ENCODE measurements around the gene WDFY4. TPM values are rescaled to one million over a fixed set of nuclear protein-coding genes. Genes with fewer than 3 reads are reported as not detected.

Gene WDFY4
- total RNA-seq, 2 donors from 2014 or later, result not detected

DNA sequence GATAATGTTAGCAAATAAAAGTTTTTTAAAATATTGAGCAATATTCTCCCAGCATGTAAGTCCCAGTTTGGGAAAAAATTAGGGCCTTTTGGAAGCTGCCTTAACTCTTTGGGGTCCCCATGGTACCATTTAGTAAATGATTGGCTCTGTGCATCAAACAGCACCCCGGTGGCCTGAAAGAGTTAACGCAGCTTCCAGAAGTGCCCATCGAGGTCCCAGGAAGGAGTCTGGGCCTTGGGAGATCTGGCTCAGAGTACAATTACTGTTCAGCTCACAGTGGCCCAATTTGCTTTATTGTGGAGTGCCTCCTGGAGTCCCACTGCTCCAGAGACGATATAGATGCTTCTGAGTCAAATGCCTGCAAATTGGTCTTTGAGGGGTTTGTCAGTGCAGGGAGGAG lies 31.7 kb downstream of the WDFY4 start:
- Histone ChIP-seq H3K27ac (ENCODE audit: low read depth, low read length) (no peak overlapping the region), H3K36me3 (ENCODE audit: control insufficient read depth, insufficient read depth, low read length) (no peaks in the 10 kb centered on the region), H3K9me3 (ENCODE audit: control insufficient read depth, low read length) (no peaks in the 10 kb centered on the region), H3K27me3 (ENCODE audit: control insufficient read depth, insufficient read depth, low read length, poor library complexity, severe bottlenecking) (no peaks in the 10 kb centered on the region), H3K4me3 (ENCODE audit: low read length) (no peak overlapping the region), H3K4me1 (ENCODE audit: control insufficient read depth, insufficient read depth, low read length) (no peaks in the 10 kb centered on the region), H3K9ac (ENCODE audit: extremely low read depth, low read length, poor library complexity, severe bottlenecking) (no peak overlapping the region)
- DNase-seq, result no peak
- Mint-ChIP-seq H3K27me3 (ENCODE audit: insufficient read depth) (peaks cover 2% of the 10 kb centered on the region), H3K36me3 (ENCODE audit: low read depth) (no peaks in the 10 kb centered on the region), H3K9me3 (no peaks in the 10 kb centered on the region), H3K27ac (no peak overlapping the region), H3K4me1 (no peaks in the 10 kb centered on the region), H3K4me3 (no peak overlapping the region)
- 76 to 78% methylated on average over 4 of the region's 4 CpGs for WGBS, 2 experiments (ENCODE audit: insufficient coverage in 1 of 2, insufficient read length in 1 of 2)
- TF ChIP-seq, protein P1, sequence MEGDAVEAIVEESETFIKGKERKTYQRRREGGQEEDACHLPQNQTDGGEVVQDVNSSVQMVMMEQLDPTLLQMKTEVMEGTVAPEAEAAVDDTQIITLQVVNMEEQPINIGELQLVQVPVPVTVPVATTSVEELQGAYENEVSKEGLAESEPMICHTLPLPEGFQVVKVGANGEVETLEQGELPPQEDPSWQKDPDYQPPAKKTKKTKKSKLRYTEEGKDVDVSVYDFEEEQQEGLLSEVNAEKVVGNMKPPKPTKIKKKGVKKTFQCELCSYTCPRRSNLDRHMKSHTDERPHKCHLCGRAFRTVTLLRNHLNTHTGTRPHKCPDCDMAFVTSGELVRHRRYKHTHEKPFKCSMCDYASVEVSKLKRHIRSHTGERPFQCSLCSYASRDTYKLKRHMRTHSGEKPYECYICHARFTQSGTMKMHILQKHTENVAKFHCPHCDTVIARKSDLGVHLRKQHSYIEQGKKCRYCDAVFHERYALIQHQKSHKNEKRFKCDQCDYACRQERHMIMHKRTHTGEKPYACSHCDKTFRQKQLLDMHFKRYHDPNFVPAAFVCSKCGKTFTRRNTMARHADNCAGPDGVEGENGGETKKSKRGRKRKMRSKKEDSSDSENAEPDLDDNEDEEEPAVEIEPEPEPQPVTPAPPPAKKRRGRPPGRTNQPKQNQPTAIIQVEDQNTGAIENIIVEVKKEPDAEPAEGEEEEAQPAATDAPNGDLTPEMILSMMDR (conservative IDR thresholded peaks at IDR 0.05), result peak; percentile 53

DNA sequence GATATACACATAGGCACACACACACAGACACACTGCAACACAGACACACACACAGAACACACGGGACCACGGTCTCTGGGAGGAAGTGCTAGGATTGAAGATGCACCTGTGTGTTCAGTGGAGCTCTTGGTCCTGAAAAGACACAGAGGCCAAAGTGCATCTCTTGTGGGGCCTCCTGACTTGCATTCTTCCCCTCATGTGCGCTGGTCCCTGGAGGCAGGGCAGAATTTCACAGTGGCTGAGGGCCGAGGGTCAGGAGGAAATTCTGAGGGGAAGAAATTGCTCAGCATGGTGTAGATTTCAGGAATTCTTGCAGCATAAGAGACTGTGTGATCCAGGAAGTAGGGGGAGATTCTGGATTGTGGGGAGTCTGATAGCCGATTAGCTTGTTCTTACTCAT lies 35.9 kb downstream of the WDFY4 start:
- DNase-seq, result no peak
- Mint-ChIP-seq H3K4me1 (no peaks in the 10 kb centered on the region), H3K27ac (no peak overlapping the region), H3K4me3 (no peak overlapping the region), H3K36me3 (ENCODE audit: low read depth) (no peaks in the 10 kb centered on the region), H3K27me3 (ENCODE audit: insufficient read depth) (no peaks in the 10 kb centered on the region), H3K9me3 (no peaks in the 10 kb centered on the region)
- Histone ChIP-seq H3K36me3 (ENCODE audit: control insufficient read depth, insufficient read depth, low read length) (no peaks in the 10 kb centered on the region), H3K4me3 (ENCODE audit: low read length) (no peak overlapping the region), H3K9ac (ENCODE audit: extremely low read depth, low read length, poor library complexity, severe bottlenecking) (no peak overlapping the region), H3K4me1 (ENCODE audit: control insufficient read depth, insufficient read depth, low read length) (no peaks in the 10 kb centered on the region), H3K9me3 (ENCODE audit: control insufficient read depth, low read length) (no peaks in the 10 kb centered on the region), H3K27me3 (ENCODE audit: control insufficient read depth, insufficient read depth, low read length, poor library complexity, severe bottlenecking) (no peaks in the 10 kb centered on the region), H3K27ac (ENCODE audit: low read depth, low read length) (no peak overlapping the region)
- WGBS, 2 experiments (ENCODE audit: insufficient coverage in 1 of 2, insufficient read length in 1 of 2), result 89 to 93% methylated on average over 3 to 5 of the region's 5 CpGs
- TF ChIP-seq, protein P1 (conservative IDR thresholded peaks at IDR 0.05), result no peak

DNA sequence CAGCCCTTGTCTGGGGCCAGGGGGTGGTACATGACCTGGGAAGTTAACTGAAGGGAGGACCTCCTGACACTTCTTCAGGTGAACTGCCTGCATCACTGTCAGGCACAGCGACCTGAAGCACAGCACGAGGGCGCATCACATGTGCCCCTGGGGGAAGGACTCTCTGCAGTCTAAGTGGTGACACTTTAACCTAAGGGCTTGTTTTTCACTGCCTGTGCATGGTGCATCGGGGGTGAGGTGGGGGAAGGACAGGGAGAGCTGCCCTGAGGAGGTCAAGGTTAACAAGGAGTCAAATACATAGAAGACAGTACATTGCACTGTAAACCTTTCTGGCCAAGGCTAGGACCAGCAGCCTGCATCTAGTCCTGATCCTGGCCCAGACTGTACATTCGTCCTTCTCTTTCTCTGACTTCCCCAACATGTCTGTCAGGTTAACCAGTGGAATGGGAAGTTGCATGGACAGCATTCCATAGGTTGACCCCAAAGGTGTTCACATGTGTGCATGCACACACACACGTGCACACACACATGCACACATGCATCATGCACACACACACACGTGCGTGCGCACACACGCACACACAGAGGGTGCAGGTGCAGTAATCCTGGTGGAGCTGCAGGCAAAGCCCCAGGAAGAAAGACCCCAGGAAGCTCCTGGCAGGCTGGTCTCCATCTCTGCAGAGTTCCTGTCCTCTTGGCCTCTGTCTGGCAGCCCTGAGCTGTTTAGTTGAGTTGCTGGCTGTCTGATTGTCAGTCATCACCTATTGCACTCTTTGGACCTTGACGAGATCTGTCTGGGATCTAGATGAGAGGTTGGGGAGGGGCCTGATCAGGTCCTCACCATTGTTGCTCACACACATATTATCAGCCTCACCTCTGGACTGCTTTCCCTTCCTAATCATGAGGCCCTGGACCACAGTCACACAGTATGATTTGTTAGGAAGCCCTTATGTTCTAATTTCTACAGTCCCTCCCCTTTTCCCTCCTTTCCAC lies 37.8 kb downstream of the WDFY4 start:
- H3K27me3 ChIP-seq (ENCODE audit: control insufficient read depth, insufficient read depth, low read length, poor library complexity, severe bottlenecking), result no peaks in the 10 kb centered on the region
- no peak overlapping the region for H3K27ac ChIP-seq (ENCODE audit: low read depth, low read length)
- Mint-ChIP-seq H3K27me3 (ENCODE audit: insufficient read depth) (no peaks in the 10 kb centered on the region), H3K4me1 (no peaks in the 10 kb centered on the region), H3K4me3 (no peak overlapping the region), H3K9me3 (no peaks in the 10 kb centered on the region), H3K27ac (no peak overlapping the region), H3K36me3 (ENCODE audit: low read depth) (no peaks in the 10 kb centered on the region)
- WGBS, 2 experiments (ENCODE audit: insufficient coverage in 1 of 2, insufficient read length in 1 of 2), result 91 to 92% methylated on average over 9 to 11 of the region's 11 CpGs
- peak; percentile 36 for DNase-seq
- H3K9me3 ChIP-seq (ENCODE audit: control insufficient read depth, low read length), result no peaks in the 10 kb centered on the region
- no peak overlapping the region for H3K9ac ChIP-seq (ENCODE audit: extremely low read depth, low read length, poor library complexity, severe bottlenecking)
- H3K4me3 ChIP-seq (ENCODE audit: low read length), result no peak overlapping the region
- H3K4me1 ChIP-seq (ENCODE audit: control insufficient read depth, insufficient read depth, low read length), result no peaks in the 10 kb centered on the region
- TF ChIP-seq, protein P1 (conservative IDR thresholded peaks at IDR 0.05), result no peak
- no peaks in the 10 kb centered on the region for H3K36me3 ChIP-seq (ENCODE audit: control insufficient read depth, insufficient read depth, low read length)

Measured in endodermal cell (in vitro differentiated cells).